Stomach smooth muscle (tissue), 2 donors: ENCODE results near the gene SCGB3A1.

ENCODE experiments used
- H3K27ac ChIP-seq: one replicate; pipeline ENCODE4 v1.7.0; 2013; ENCODE audit warnings: mild to moderate bottlenecking, low read length, inconsistent platforms
- H3K27me3 ChIP-seq, 2 donors: one replicate each; pipeline ENCODE4 v1.7.0; 2013; ENCODE audit warnings: low read length in 2 of 2; ENCODE audit not compliant: insufficient read depth in 2 of 2, control insufficient read depth in 1 of 2
- H3K36me3 ChIP-seq, 2 donors: one replicate each; pipeline ENCODE4 v1.7.0; 2013; ENCODE audit warnings: low read length in 2 of 2; ENCODE audit not compliant: control insufficient read depth in 2 of 2, insufficient read depth in 2 of 2
- H3K4me1 ChIP-seq: one replicate; pipeline ENCODE4 v1.7.0; 2013; ENCODE audit warnings: low read length; ENCODE audit not compliant: control insufficient read depth, insufficient read depth
- H3K4me3 ChIP-seq, 2 donors: one replicate each; pipeline ENCODE4 v1.7.0; 2013; ENCODE audit warnings: low read length in 2 of 2
- H3K9ac ChIP-seq, 2 donors: one replicate each; pipeline ENCODE4 v1.7.0; 2013; ENCODE audit warnings: low read length in 2 of 2, mild to moderate bottlenecking in 1 of 2
- H3K9me3 ChIP-seq, 2 donors: one replicate each; pipeline ENCODE4 v1.7.0; 2013; ENCODE audit warnings: low read length in 2 of 2; ENCODE audit not compliant: control insufficient read depth in 2 of 2
- donor health status: healthy.
- donor health status: Pancreatic carcinoma.

Gene SCGB3A1

DNA sequence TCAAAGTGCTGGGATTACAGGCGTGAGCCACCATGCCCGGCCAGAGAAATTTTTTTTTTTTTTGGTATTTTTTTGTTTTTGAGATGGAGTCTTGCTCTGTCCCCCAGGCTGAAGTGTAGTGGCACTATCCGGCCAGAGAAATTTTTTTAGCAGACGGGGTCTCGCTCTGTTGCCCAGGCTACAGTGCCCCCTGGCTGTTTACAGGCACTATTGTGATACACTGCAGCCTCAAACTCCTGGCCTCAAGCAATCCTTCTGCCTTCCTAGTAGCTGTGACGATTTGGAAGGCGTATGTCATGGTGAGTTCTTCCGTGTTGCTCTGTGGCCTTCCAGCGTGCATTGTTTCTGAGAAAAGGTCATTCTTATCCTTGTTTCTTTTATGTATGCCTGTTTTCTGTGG is 49.6 kb downstream of the SCGB3A1 start:
- no peak overlapping the region for H3K27ac ChIP-seq
- H3K4me3 ChIP-seq, result no peak overlapping the region
- H3K9ac ChIP-seq, result no peak overlapping the region
- H3K4me1 ChIP-seq, result no peaks in the 10 kb centered on the region
- H3K27me3 ChIP-seq, result no peaks in the 10 kb centered on the region
- peaks cover 0 to 3% of the 10 kb centered on the region in 2 donors for H3K36me3 ChIP-seq
- H3K9me3 ChIP-seq, result no peaks in the 10 kb centered on the region
